GM23338 (cell line): ENCODE results near the gene CA12. TPM values are rescaled to one million over a fixed set of nuclear protein-coding genes. Genes with fewer than 3 reads are reported as not detected.

Experiments used
- ATAC-seq: fragments of 200-7000 bp; cut with Tn5 transposase; 3 replicates; pipeline ENCODE4 v1.9.1; 2020
- DNase-seq: peaks from one replicate; pipeline ENCODE4 v3.0.0-alpha.2; 2015; ENCODE audit warnings: low spot score
- H2AFZ ChIP-seq: fragments of 200-600 bp; sonication (generic); 2 replicates; pipeline ENCODE4 v1.8.0; 2016; ENCODE audit warnings: antibody characterized with exemption, mild to moderate bottlenecking, moderate library complexity
- H3F3A ChIP-seq: fragments of 200-600 bp; sonication (generic); replicated peaks from 2 replicates; pipeline ENCODE4 v1.8.0; 2017; ENCODE audit warnings: antibody characterized with exemption, mixed run types, low read depth
- H3K27ac ChIP-seq: fragments of 200-600 bp; sonication (generic); 2 replicates; pipeline ENCODE4 v1.6.1; 2016; ENCODE audit warnings: low read depth
- H3K27me3 ChIP-seq: fragments of 200-600 bp; sonication (generic); 2 replicates; pipeline ENCODE4 v1.8.0; 2016; ENCODE audit warnings: mild to moderate bottlenecking, mixed run types, moderate library complexity; ENCODE audit not compliant: insufficient read depth
- H3K36me3 ChIP-seq: fragments of 200-600 bp; sonication (generic); 2 replicates; pipeline ENCODE4 v1.8.0; 2016; ENCODE audit warnings: mild to moderate bottlenecking; ENCODE audit not compliant: insufficient read depth
- H3K4me1 ChIP-seq: fragments of 200-600 bp; sonication (generic); 2 replicates; pipeline ENCODE4 v1.8.0; 2016; ENCODE audit warnings: mild to moderate bottlenecking, moderate library complexity; ENCODE audit not compliant: insufficient read depth
- H3K4me2 ChIP-seq: fragments of 200-600 bp; sonication (generic); 2 replicates; pipeline ENCODE4 v1.7.1; 2017; ENCODE audit warnings: mixed run types
- H3K4me3 ChIP-seq: fragments of 200-600 bp; sonication (generic); 2 replicates; pipeline ENCODE4 v1.6.1; 2016; ENCODE audit warnings: mixed run types
- H3K79me2 ChIP-seq: fragments of 200-600 bp; sonication (generic); replicated peaks from 2 replicates; pipeline ENCODE4 v1.8.0; 2017; ENCODE audit warnings: mild to moderate bottlenecking; ENCODE audit not compliant: insufficient read depth
- H3K9me2 ChIP-seq: fragments of 200-600 bp; sonication (generic); 2 replicates; pipeline ENCODE4 v1.8.0; 2017; ENCODE audit not compliant: insufficient read depth
- H4K20me1 ChIP-seq: fragments of 200-600 bp; sonication (generic); replicated peaks from 2 replicates; pipeline ENCODE4 v1.8.0; 2017; ENCODE audit warnings: mild to moderate bottlenecking; ENCODE audit not compliant: insufficient read depth
- H3K27ac Mint-ChIP-seq: 2 replicates; pipeline ENCODE4 v1.8.0; 2020; ENCODE audit warnings: inconsistent platforms, mild to moderate bottlenecking, moderate library complexity, mixed read lengths
- H3K27me3 Mint-ChIP-seq: 3 replicates; pipeline ENCODE4 v1.8.0; 2022; ENCODE audit warnings: low read depth, mild to moderate bottlenecking, moderate library complexity, mixed read lengths, inconsistent platforms; ENCODE audit not compliant: insufficient read depth, poor library complexity
- H3K36me3 Mint-ChIP-seq: 3 replicates; pipeline ENCODE4 v1.8.0; 2021; ENCODE audit warnings: low read depth, mild to moderate bottlenecking, inconsistent platforms, moderate library complexity, mixed read lengths
- H3K4me1 Mint-ChIP-seq: 3 replicates; pipeline ENCODE4 v1.8.0; 2020; ENCODE audit warnings: mild to moderate bottlenecking, inconsistent platforms, mixed read lengths
- H3K4me3 Mint-ChIP-seq: 3 replicates; pipeline ENCODE4 v1.8.0; 2021; ENCODE audit warnings: moderate library complexity, mild to moderate bottlenecking, inconsistent platforms, mixed read lengths
- H3K9me3 Mint-ChIP-seq: 3 replicates; pipeline ENCODE4 v1.8.0; 2020; ENCODE audit warnings: moderate library complexity, mild to moderate bottlenecking, inconsistent platforms, mixed read lengths
- CREB1 ChIP-seq: fragments of 250-450 bp; sonication (Bioruptor Pico); IDR thresholded peaks from 2 replicates; pipeline ENCODE4 v1.5.0; 2020; ENCODE audit warnings: low read depth, mild to moderate bottlenecking, moderate library complexity
- CTCF ChIP-seq, 2 experiments: fragments of 200-600 bp in 1 of 2; sonication (generic) in 1 of 2; conservative IDR thresholded peaks; 2 replicates each; pipeline versions ENCODE4 v1.5.1 to v1.6.1; 2016 to 2017; ENCODE audit warnings: antibody characterized with exemption in 2 of 2, low read depth in 2 of 2, mild to moderate bottlenecking in 2 of 2, moderate library complexity in 1 of 2
- ETS1 ChIP-seq: IDR thresholded peaks from 2 replicates; pipeline ENCODE4 v1.6.1; 2016; ENCODE audit warnings: antibody characterized with exemption
- EZH2 ChIP-seq: fragments of 200-600 bp; sonication (generic); IDR thresholded peaks from one replicate; pipeline ENCODE4 v1.8.0; 2017; ENCODE audit warnings: antibody characterized with exemption, mild to moderate bottlenecking, low read depth; ENCODE audit not compliant: unreplicated experiment
- EZH2phosphoT487 ChIP-seq: fragments of 200-600 bp; sonication (generic); IDR thresholded peaks from one replicate; pipeline ENCODE4 v1.8.1; 2018; ENCODE audit warnings: antibody characterized with exemption; ENCODE audit not compliant: unreplicated experiment
- JUNB ChIP-seq: IDR thresholded peaks from one replicate; pipeline ENCODE4 v1.6.1; 2016; ENCODE audit warnings: antibody characterized with exemption; ENCODE audit not compliant: unreplicated experiment
- NANOG ChIP-seq: IDR thresholded peaks from 2 replicates; pipeline ENCODE4 v1.6.1; 2016; ENCODE audit warnings: antibody characterized with exemption, borderline replicate concordance
- POLR2AphosphoS5 ChIP-seq: IDR thresholded peaks from 2 replicates; pipeline ENCODE4 v1.6.1; 2016; ENCODE audit warnings: antibody characterized with exemption, low read depth
- REST ChIP-seq: IDR thresholded peaks from one replicate; pipeline ENCODE4 v1.6.1; 2018; ENCODE audit warnings: antibody characterized with exemption; ENCODE audit not compliant: unreplicated experiment
- STAT1 ChIP-seq: IDR thresholded peaks from one replicate; pipeline ENCODE4 v1.6.1; 2016; ENCODE audit warnings: antibody characterized with exemption; ENCODE audit not compliant: unreplicated experiment
- ZNF114 ChIP-seq: fragments of 250-450 bp; sonication (Bioruptor Pico); IDR thresholded peaks from 2 replicates; pipeline ENCODE4 v1.5.0; 2020; ENCODE audit warnings: mild to moderate bottlenecking, moderate library complexity
- ZNF331 ChIP-seq: fragments of 250-450 bp; sonication (Bioruptor Pico); IDR thresholded peaks from 2 replicates; pipeline ENCODE4 v1.5.0; 2020; ENCODE audit warnings: low read depth, mild to moderate bottlenecking, moderate library complexity
- ZNF462 ChIP-seq: fragments of 250-450 bp; sonication (Bioruptor Pico); IDR thresholded peaks from 2 replicates; pipeline ENCODE4 v1.5.0; 2020; ENCODE audit warnings: mild to moderate bottlenecking, moderate library complexity
- polyA plus RNA-seq: library from polyadenylated mRNA; unstranded; fragments of >200 nt; fragmentation: Nextera tagmentation; extraction: Ambion mirVana; gene quantifications from 2 replicates; pipeline ENCODE4 v1.2.1, GENCODE V29; 2016
- total RNA-seq: library from RNA; depleted of rRNA; stranded (reverse); fragments of >200 nt; shearing (Covaris generic); gene quantifications from 2 replicates; pipeline ENCODE4 v1.2.3, GENCODE V29; 2014

Gene CA12
- total and polyA plus RNA-seq, 2 experiments from 2014 or later: 2.9 to 5.2 TPM

GRCh38 chr15:63374686-63375520 is 6.7 kb downstream of the CA12 start:
- Mint-ChIP-seq H3K9me3 (no peaks in the 10 kb centered on the region), H3K27ac (no peak overlapping the region), H3K4me3 (no peak overlapping the region; the same call in 2 of the 3 replicates), H3K27me3 (peaks cover 7% of the 10 kb centered on the region), H3K36me3 (no peaks in the 10 kb centered on the region), H3K4me1 (peaks cover 34% of the 10 kb centered on the region)
- Histone ChIP-seq H3K27ac (no peak overlapping the region), H2AFZ (no peak overlapping the region), H3K79me2 (no peaks in the 10 kb centered on the region), H3K9me2 (no peaks in the 10 kb centered on the region), H3K4me2 (no peak overlapping the region), H3K4me1 (peaks cover 13% of the 10 kb centered on the region), H3F3A (no peaks in the 10 kb centered on the region), H3K36me3 (no peaks in the 10 kb centered on the region), H3K4me3 (no peak overlapping the region), H4K20me1 (no peaks in the 10 kb centered on the region), H3K27me3 (peaks cover 4% of the 10 kb centered on the region)
- no peak for ATAC-seq
- DNase-seq: no peak
- no peak for TF ChIP-seq EZH2phosphoT487
- no peak for TF ChIP-seq POLR2AphosphoS5
- no peak for TF ChIP-seq CTCF (conservative IDR thresholded peaks at IDR 0.05; ENCODE audit: low read depth in 2 of 2)
- no peak for TF ChIP-seq ETS1
- TF ChIP-seq JUNB: no peak
- no peak for TF ChIP-seq STAT1
- TF ChIP-seq NANOG: no peak
- no peak for TF ChIP-seq ZNF462 (CRISPR knock-in tag)
- no peak for TF ChIP-seq ZNF114 (CRISPR knock-in tag)
- TF ChIP-seq EZH2: no peak
- TF ChIP-seq REST: no peak
- TF ChIP-seq CREB1 (CRISPR knock-in tag): no peak
- TF ChIP-seq ZNF331 (CRISPR knock-in tag): no peak
